ENCODE measurements around the gene SEPHS2.

SEPHS2 gene

GRCh38 chr16:30430428-30430970 lies 15.2 kb downstream of the SEPHS2 start:
- in situ Hi-C loops (cut with HindIII; ENCODE audit: low sequenced_read_pairs), result no loop called here

GRCh38 chr16:30429678-30430427 lies 15.8 kb downstream of the SEPHS2 start, which contains the start of gene DCTPP1:
Gene DCTPP1, minus strand, starts transcription at chr16:30430030. Its CDS starts 50 bp downstream, at chr16:30429980.
- in situ Hi-C loops (cut with HindIII; ENCODE audit: low sequenced_read_pairs), result no loop called here

DNA sequence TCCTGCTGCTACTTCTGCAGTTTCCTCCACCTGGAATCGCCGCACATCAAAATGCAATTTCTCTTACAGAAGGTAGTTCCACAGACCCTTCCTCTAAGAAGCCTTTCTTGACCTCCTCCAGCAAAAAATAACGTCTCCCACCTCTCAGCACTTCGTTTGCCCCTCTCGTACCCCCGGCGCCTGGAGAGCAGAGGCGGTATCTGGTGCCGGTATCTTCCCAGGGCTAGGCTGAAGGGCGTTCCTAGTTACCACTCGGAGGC lies 16.3 kb downstream of the SEPHS2 start:
- in situ Hi-C loops (cut with HindIII; ENCODE audit: low sequenced_read_pairs), result no loop called here

DNA sequence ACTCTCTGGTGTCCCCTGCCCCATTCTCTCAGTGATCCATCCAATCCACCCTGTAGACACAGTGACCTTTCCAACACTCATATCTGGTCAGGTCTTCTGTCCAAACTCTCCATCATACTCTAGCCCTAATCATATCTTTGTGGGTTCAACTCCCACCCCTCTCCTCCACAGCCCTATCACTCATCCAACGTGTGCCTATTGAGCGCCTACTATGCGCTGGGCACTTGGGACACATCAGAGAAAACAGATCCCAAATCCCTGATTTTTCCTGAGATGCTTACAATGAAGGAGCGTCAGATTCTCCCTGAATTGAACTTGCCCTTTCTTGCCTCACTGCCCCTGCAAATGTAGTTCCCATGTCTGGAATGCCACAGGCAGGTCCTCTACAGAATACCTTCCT lies 17.6 kb downstream of the SEPHS2 start:
- in situ Hi-C loops (cut with HindIII; ENCODE audit: low sequenced_read_pairs), result no loop called here

DNA sequence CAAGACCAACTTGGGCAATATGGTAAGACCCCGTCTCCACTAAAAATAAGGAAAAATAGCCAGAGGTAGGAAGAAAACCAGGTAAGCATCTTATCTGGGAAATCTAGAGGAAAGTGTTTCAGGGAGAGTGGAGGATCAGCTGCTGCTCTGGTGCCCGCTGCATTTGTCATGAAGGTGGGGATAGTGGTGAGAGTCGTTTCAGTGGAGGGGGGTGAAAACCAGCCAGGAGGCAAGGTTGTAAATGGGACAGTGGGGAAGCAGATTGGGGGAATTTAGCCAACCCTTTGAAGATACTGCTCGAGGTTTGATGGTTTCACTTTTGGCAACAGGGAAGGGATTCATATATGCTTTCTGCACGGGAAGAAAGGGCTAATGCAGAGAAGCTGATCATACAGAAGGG lies 24.7 kb downstream of the SEPHS2 start:
- in situ Hi-C loops (cut with HindIII; ENCODE audit: low sequenced_read_pairs), result loop anchor here (25.0 kb wide), 1 partner anchor 216 kb away; no protein-coding TSS in a partner anchor

DNA sequence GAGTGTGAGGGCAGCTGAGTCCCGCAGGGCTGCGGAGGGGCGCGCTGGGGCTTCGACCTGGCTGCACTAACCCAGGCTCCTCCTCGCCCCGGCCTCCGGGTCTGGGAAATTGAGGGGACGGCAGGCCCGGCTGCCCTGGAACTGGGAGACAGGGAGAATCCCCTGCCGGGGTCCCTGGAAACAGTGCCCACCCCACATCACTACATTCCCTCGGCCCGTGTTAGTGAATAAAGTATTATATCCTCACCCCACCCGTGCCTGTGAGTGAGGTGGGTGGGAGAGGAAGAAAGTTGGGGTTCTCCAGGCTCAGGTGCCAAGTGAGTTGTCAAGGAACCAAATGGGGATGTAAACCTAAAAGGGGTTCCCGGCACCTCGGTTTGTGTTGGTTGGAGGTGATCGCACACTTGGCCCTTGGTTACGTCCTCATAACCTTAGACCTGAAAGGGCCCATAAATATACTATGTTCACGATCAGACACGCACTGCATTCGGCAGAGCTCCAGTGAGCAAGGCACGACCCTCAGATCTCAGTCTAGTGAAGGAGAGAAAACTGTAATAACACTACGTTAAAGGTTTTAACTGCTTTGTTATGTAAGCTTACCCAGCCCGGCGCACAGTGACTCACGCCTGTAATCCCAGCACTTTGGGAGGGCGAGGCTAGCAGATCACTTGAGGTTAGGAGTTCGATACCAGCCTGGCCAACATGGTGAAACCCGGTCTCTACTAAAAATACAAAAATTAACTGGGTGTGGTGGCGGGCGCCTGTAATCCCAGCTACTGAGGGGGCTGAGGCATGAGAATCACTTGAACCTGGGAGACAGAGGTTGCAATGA lies 27.1 kb downstream of the SEPHS2 start:
- in situ Hi-C loops (cut with HindIII; ENCODE audit: low sequenced_read_pairs), result loop anchor here (25.0 kb wide), 1 partner anchor 219 kb away; no protein-coding TSS in a partner anchor

DNA sequence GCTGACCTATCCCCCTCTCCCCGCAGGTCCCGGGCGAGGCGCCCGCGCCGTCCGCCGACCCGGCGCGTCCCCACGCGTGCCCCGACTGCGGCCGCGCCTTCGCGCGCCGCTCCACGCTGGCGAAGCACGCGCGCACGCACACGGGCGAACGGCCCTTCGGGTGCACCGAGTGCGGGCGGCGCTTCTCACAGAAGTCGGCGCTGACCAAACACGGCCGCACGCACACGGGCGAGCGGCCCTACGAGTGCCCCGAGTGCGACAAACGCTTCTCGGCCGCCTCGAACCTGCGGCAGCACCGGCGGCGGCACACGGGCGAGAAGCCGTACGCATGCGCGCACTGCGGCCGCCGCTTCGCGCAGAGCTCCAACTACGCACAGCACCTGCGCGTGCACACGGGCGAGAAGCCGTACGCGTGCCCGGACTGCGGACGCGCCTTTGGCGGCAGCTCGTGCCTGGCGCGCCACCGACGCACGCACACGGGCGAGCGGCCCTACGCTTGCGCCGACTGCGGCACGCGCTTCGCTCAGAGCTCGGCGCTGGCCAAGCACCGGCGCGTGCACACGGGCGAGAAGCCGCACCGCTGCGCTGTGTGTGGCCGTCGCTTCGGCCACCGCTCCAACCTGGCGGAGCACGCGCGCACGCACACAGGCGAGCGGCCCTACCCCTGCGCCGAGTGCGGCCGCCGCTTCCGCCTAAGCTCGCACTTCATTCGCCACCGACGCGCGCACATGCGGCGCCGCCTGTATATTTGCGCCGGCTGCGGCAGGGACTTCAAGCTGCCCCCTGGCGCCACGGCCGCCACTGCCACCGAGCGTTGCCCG lies 27.9 kb downstream of the SEPHS2 start:
- in situ Hi-C loops (cut with HindIII; ENCODE audit: low sequenced_read_pairs), result loop anchor here (25.0 kb wide), 1 partner anchor 220 kb away; no protein-coding TSS in a partner anchor

DNA sequence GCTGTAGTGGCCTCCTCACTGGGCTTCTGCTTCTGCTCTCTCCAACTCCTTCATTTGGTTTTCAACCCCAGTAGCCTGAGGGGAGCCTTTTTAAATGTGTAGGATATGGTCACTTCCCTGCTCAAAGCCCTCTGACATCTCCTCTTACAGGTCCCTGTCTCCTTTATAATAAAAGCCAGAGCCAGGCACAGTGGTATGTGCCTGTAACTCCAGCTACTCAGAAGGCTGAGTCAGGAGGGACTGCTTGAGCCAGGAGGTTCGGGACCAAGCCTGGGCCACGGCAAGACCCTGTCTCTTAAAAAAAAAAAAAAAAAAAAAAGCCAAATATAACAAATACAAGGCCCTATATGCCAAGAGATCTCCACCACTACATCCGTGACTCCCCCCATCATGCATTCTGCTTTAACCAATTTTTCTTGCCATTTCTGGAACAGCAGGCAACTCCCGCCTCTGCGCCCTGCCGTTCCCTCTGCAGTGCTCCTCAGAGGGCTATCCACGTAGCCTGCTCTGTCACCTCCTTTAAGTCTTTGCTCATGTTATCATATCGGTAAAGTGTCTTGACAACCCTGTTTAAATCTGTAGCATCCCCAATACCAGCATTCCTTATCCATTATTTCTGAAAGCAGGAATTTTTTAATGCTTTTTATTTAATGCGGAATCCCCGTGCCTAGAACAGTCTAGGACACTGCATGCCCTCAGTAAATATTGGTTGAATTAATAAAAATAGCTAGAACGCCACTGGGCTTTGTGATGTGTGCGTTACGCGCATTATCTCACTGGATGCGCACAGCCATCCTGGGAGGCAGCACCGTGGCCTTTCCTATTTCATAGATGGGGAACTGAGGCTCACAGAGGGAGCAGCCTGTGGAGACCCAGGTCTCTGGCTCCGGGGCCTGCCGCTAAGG lies 28.8 kb downstream of the SEPHS2 start:
- in situ Hi-C loops (cut with HindIII; ENCODE audit: low sequenced_read_pairs), result loop anchor here (25.0 kb wide), 1 partner anchor 220 kb away; no protein-coding TSS in a partner anchor

- in situ Hi-C loops (cut with HindIII; ENCODE audit: low sequenced_read_pairs), result loop anchor here (25.0 kb wide), 1 partner anchor 221 kb away; no protein-coding TSS in a partner anchor
Measured at GRCh38 chr16:30416047-30416603, 29.5 kb downstream of the SEPHS2 start.

- in situ Hi-C loops (cut with HindIII; ENCODE audit: low sequenced_read_pairs), result loop anchor here (25.0 kb wide), 1 partner anchor 223 kb away; no protein-coding TSS in a partner anchor
Measured at GRCh38 chr16:30414159-30414558, 31.5 kb downstream of the SEPHS2 start.

DNA sequence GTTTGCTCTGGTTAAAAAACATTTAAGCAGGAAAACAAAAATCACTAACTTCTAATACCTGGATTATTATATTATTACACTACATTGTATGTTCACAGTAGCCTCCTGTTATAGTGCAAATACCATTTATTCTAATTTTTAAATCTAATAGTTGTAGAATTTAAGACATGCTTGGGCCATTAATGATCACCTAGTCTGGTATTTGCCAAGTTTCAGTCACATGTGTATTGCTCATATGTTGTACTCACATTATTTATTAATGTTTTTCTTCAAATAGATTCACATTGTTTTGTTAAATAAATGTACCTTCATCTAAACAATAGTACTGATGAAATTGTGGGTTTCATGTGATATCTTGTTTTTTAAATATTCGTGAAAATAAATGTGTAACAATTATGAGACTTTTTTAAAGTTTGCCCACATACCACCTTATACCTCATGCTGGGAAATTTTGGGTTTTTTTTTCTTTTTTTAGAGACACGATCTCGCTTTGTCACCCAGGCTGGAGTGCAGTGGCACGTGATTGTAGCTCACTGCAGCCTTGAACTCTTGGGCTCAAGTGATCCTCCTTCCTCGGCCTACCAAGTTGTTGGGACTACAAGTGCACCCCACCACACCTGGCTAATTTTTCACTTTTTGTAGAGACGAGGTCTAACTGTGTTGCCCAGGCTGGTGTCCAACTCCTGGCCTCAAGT lies 32.4 kb downstream of the SEPHS2 start:
- in situ Hi-C loops (cut with HindIII; ENCODE audit: low sequenced_read_pairs), result loop anchor here (25.0 kb wide), 1 partner anchor 224 kb away; no protein-coding TSS in a partner anchor

GRCh38 chr16:30409125-30410060 lies 36.3 kb downstream of the SEPHS2 start:
- in situ Hi-C loops (cut with HindIII; ENCODE audit: low sequenced_read_pairs), result loop anchor here (25.0 kb wide), 1 partner anchor 228 kb away; no protein-coding TSS in a partner anchor

- in situ Hi-C loops (cut with HindIII; ENCODE audit: low sequenced_read_pairs), result loop anchor here (25.0 kb wide), 1 partner anchor 229 kb away; no protein-coding TSS in a partner anchor
Measured at GRCh38 chr16:30407804-30408534, 37.7 kb downstream of the SEPHS2 start.

- in situ Hi-C loops (cut with HindIII; ENCODE audit: low sequenced_read_pairs), result loop anchor here (25.0 kb wide), 1 partner anchor 230 kb away; no protein-coding TSS in a partner anchor
Measured at GRCh38 chr16:30407102-30407803, 38.4 kb downstream of the SEPHS2 start, which contains the start of gene ZNF771. Gene ZNF771, plus strand, starts transcription at chr16:30407606. Its CDS starts 448 bp downstream, at chr16:30408054.

DNA sequence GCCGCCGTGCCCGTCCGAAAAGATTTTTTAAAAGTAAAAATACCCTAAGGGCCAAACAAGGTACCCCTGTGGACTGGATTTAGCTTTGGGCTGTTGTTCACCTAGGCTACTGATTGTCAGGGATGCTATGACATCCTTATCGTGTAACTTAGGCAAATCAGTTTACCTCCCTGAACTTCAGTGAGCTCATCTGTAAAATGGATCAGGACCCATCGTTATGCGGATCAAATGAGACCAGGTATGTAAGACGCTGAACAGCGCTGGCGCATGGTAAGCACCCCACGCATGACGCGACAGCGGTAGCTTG lies 38.9 kb downstream of the SEPHS2 start:
- in situ Hi-C loops (cut with HindIII; ENCODE audit: low sequenced_read_pairs), result loop anchor here (25.0 kb wide), 1 partner anchor 231 kb away; no protein-coding TSS in a partner anchor
